Mammary epithelial cell (primary cell): Measurements from ENCODE around the gene AATF.

ENCODE experiments used
- EZH2 ChIP-seq: IDR thresholded peaks from 2 replicates; pipeline ENCODE4 v1.6.1; 2012; ENCODE audit warnings: low read length, inconsistent platforms, borderline replicate concordance
- TF ChIP-seq, protein P1 (sequence below), 2 donors: IDR thresholded peaks in 1 of 2; conservative IDR thresholded peaks in 1 of 2; 2 replicates each; pipeline ENCODE4 v1.5.1; 2011 to 2012; ENCODE audit warnings: inconsistent platforms in 2 of 2, low read length in 2 of 2, mild to moderate bottlenecking in 2 of 2, control low read depth in 1 of 2, low read depth in 1 of 2; ENCODE audit not compliant: insufficient read depth in 1 of 2; ENCODE audit errors: extremely low read depth in 1 of 2

DNA sequence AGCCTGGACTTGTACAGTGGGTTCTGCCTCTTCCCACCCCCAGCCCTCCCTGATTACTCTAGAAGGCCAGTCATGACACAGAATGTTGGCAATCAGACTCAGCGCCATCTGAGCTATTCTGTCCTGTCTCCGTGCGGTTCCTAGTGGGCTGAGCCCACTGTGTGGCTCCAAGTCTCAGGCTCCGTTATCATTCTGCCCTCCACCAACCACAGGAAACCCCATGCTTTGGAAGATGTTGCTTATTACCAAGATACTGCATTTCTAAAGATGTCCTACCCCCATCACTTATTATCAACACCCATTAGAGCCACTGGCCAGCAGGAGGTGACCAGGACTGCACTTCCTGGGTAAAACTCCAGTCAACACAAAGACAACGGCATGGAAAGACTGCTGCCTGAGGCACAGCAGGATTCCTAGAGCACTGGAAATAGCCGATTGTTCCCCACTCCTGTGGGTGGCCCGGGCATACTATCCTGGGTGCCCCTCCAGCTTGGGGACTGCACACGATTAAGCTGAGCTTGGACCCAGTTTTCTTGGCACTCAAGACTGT, 133.6 kb downstream of the AATF start:
- TF ChIP-seq, protein P1, sequence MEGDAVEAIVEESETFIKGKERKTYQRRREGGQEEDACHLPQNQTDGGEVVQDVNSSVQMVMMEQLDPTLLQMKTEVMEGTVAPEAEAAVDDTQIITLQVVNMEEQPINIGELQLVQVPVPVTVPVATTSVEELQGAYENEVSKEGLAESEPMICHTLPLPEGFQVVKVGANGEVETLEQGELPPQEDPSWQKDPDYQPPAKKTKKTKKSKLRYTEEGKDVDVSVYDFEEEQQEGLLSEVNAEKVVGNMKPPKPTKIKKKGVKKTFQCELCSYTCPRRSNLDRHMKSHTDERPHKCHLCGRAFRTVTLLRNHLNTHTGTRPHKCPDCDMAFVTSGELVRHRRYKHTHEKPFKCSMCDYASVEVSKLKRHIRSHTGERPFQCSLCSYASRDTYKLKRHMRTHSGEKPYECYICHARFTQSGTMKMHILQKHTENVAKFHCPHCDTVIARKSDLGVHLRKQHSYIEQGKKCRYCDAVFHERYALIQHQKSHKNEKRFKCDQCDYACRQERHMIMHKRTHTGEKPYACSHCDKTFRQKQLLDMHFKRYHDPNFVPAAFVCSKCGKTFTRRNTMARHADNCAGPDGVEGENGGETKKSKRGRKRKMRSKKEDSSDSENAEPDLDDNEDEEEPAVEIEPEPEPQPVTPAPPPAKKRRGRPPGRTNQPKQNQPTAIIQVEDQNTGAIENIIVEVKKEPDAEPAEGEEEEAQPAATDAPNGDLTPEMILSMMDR (conservative IDR thresholded peaks at IDR 0.05 in 1 of 2, IDR thresholded peaks at IDR 0.05 in 1 of 2; ENCODE audit: extremely low read depth in 1 of 2, insufficient read depth in 1 of 2, low read depth in 1 of 2, low read length in 2 of 2), result no peak
- no peak for TF ChIP-seq EZH2
